ENCODE data around the gene FBXO33.

FBXO33 gene

GRCh38 chr14:39350866-39351265, 81.4 kb downstream of the FBXO33 start:
- DNase-seq (ENCODE audit: low read depth), result no peak
- no peak overlapping the region for H3K4me3 ChIP-seq (replicated peaks; ENCODE audit: low read depth, low read length)
- no peak for TF ChIP-seq CTCF (IDR thresholded peaks at IDR 0.05; ENCODE audit: low read length, missing control alignments)
